HG03342 (cell line): ENCODE measurements around the gene PANX2.
"Not testable (repeated sequence)": the region's sequence is repeated elsewhere in the genome, so short reads cannot be mapped to it uniquely, and the experiment has no call there.

Source experiments
- ATAC-seq: cut with Tn5 transposase; IDR thresholded peaks from one replicate; pipeline ENCODE4 v1.9.1; 2021; ENCODE audit warnings: mild to moderate bottlenecking, moderate library complexity; ENCODE audit not compliant: unreplicated experiment

PANX2 gene

GRCh38 chr22:50197000-50197800 lies 26.7 kb downstream of the PANX2 start:
- ATAC-seq = no peak

- ATAC-seq = no peak
Measured at GRCh38 chr22:50197856-50198623, 27.5 kb downstream of the PANX2 start.

GRCh38 chr22:50198624-50199017 lies 28.1 kb downstream of the PANX2 start:
- no peak for ATAC-seq

- ATAC-seq = no peak
Measured at GRCh38 chr22:50199251-50199721, 28.8 kb downstream of the PANX2 start.

DNA sequence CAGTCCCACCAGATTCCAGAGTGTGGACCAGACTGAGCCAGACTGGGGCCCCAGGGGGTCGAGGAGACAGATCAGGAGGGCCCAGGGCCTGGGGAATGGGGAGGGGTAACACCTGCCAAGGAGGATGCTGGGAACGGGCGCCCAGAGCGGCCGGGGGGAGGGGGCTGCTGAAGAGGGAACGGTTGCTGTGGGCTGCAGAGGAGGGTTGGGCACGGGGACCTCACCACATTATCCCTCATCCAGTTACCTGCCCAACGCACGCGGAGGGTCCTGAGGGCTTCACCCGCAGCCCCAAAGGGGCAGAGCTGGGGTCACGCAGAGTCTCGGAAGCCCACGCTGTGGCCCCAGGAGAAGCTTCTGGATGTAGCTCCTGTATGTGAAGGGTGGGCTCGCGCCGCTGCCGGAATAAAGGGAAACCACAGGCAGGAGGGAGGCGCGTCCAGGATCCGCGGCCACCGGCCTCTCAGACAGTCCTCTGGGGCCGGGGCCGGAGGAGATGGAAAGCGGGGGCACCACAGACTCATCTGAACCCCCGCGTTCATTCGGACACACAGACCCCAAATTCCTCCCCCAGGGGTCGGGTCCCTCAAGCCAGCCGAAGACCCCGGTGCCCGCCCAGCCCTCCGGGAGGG lies 29.4 kb downstream of the PANX2 start:
- ATAC-seq = no peak

GRCh38 chr22:50200461-50201190 lies 30.1 kb downstream of the PANX2 start, which contains the start of gene SELENOO:
Gene SELENOO (plus strand): TSS chr22:50201011. CDS start chr22:50201037, 26 bp downstream.
- ATAC-seq = peak; percentile 64

GRCh38 chr22:50201191-50202129 lies 30.9 kb downstream of the PANX2 start:
- peak; percentile 18 for ATAC-seq

- no peak for ATAC-seq
Measured at GRCh38 chr22:50202130-50202666, 31.7 kb downstream of the PANX2 start.

DNA sequence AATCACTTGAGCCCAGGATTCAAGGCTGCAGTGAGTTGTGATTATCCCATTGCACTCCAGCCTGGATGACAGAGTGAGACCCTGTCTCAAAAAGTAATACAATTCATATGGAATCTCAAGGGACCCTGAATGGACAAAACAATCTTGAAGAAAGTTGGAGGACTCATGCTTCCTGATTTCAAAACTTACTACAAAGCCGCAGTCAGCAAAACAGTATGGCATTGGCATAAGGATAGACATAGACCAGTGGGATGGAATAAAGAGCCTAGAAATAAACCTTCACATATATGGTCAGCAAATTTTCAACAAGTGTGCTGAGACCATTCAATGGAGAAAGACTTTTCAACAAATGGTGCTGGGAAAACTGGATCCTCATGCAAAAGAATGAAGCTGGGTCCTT lies 32.8 kb downstream of the PANX2 start:
- ATAC-seq = no peak

- no peak for ATAC-seq
Measured at GRCh38 chr22:50204571-50204970, 34.0 kb downstream of the PANX2 start.

GRCh38 chr22:50204998-50205397 lies 34.5 kb downstream of the PANX2 start:
- not testable (repeated sequence) for ATAC-seq

DNA sequence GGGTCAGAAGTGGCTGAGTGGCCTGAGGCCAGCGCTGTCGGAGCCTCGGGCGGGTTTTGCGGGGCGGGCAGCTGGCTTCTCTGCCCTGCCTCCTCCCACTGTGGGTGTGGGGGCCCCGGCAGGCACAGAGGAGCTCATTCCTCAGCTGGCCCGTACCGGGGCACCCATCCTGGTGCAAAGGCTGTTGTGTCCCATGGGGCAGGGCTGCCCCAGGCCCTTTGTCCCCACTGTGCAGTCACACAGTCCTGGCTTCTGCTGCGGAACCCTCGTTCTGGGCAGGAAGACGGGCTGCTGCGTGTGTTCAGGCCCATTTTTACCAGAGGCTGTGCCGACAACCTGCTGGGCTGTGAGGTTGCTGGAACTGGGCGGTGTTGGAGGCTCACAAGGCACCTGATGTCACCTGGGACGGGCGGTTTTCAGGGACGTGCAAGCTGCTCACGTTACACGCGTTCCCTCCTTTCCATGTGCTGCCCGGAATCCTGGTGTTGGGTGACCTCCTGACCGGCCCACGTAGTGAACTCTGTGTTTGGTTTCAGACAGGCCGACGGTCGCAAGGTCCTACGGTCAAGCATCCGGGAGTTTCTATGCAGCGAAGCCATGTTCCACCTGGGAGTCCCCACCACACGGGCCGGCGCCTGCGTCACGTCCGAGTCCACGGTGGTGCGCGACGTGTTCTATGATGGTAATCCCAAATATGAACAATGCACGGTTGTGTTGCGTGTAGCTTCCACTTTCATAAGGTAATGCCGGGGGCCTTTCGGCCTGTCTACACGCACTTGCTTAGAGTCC lies 35.4 kb downstream of the PANX2 start:
- ATAC-seq = no peak

GRCh38 chr22:50206599-50206998 lies 36.1 kb downstream of the PANX2 start:
- no peak for ATAC-seq

- no peak for ATAC-seq
Measured at GRCh38 chr22:50207383-50208140, 37.0 kb downstream of the PANX2 start.

- no peak for ATAC-seq
Measured at GRCh38 chr22:50208430-50208938, 38.0 kb downstream of the PANX2 start.

- ATAC-seq = no peak
Measured at GRCh38 chr22:50208939-50209892, 38.7 kb downstream of the PANX2 start.

GRCh38 chr22:50209893-50210292 lies 39.4 kb downstream of the PANX2 start:
- no peak for ATAC-seq
